PFSK-1 (cell line): Measurements from ENCODE around the gene KRTAP9-6.

Experiments
- FOXP2 ChIP-seq: optimal IDR thresholded peaks from 2 replicates; pipeline ENCODE3; 2011; ENCODE audit warnings: borderline replicate concordance, control low read depth, inconsistent platforms; ENCODE audit not compliant: insufficient read depth; ENCODE audit errors: extremely low read length, extremely low read depth
- POLR2AphosphoS5 ChIP-seq: IDR thresholded peaks from 2 replicates; pipeline ENCODE4 v1.6.1; 2012; ENCODE audit warnings: low read depth, mild to moderate bottlenecking, control low read depth, low read length, moderate library complexity
- SIN3A ChIP-seq: IDR thresholded peaks from 2 replicates; pipeline ENCODE4 v1.6.1; 2012; ENCODE audit warnings: mild to moderate bottlenecking, low read length, moderate library complexity, borderline replicate concordance; ENCODE audit not compliant: insufficient read depth
- TAF1 ChIP-seq: IDR thresholded peaks from 2 replicates; pipeline ENCODE4 v1.6.1; 2012; ENCODE audit warnings: low read length, control low read depth, borderline replicate concordance; ENCODE audit not compliant: insufficient read depth
- TF ChIP-seq, protein P1 (sequence below), 2 experiments: IDR thresholded peaks; 2 replicates each; pipeline versions ENCODE4 v1.6.1 to v1.8.0; 2011 to 2012; ENCODE audit warnings: low read depth in 2 of 2, low read length in 2 of 2, control low read depth in 1 of 2, inconsistent platforms in 1 of 2, mild to moderate bottlenecking in 1 of 2, moderate library complexity in 1 of 2; ENCODE audit not compliant: insufficient read depth in 1 of 2

- TF ChIP-seq SIN3A (no peak), TAF1 (no peak), POLR2AphosphoS5 (no peak), FOXP2 (no peak)
- TF ChIP-seq, protein P1, sequence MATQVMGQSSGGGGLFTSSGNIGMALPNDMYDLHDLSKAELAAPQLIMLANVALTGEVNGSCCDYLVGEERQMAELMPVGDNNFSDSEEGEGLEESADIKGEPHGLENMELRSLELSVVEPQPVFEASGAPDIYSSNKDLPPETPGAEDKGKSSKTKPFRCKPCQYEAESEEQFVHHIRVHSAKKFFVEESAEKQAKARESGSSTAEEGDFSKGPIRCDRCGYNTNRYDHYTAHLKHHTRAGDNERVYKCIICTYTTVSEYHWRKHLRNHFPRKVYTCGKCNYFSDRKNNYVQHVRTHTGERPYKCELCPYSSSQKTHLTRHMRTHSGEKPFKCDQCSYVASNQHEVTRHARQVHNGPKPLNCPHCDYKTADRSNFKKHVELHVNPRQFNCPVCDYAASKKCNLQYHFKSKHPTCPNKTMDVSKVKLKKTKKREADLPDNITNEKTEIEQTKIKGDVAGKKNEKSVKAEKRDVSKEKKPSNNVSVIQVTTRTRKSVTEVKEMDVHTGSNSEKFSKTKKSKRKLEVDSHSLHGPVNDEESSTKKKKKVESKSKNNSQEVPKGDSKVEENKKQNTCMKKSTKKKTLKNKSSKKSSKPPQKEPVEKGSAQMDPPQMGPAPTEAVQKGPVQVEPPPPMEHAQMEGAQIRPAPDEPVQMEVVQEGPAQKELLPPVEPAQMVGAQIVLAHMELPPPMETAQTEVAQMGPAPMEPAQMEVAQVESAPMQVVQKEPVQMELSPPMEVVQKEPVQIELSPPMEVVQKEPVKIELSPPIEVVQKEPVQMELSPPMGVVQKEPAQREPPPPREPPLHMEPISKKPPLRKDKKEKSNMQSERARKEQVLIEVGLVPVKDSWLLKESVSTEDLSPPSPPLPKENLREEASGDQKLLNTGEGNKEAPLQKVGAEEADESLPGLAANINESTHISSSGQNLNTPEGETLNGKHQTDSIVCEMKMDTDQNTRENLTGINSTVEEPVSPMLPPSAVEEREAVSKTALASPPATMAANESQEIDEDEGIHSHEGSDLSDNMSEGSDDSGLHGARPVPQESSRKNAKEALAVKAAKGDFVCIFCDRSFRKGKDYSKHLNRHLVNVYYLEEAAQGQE (IDR thresholded peaks at IDR 0.05; ENCODE audit: insufficient read depth in 1 of 2, low read depth in 2 of 2, low read length in 2 of 2): no peak
These were observed 28.8 kb downstream of the KRTAP9-6 start for GRCh38 chr17:41294016-41294415.
